Measurements from ENCODE around the gene TOM1L2. TPM values are rescaled to one million over a fixed set of nuclear protein-coding genes. Genes with fewer than 3 reads are reported as not detected.
A peak's percentile ranks its signal among the peaks of the same experiment; 100 is the strongest.

TOM1L2 gene
- total and polyA plus RNA-seq, 2 experiments from 2014 or later = 46.4 to 145 TPM

- no peaks in the 10 kb centered on the region for H3K27me3 ChIP-seq
- TF ChIP-seq CTCF (IDR thresholded peaks at IDR 0.05; ENCODE audit: low read depth, low read length) = no peak
- no peaks in the 10 kb centered on the region for H3K9me3 ChIP-seq (ENCODE audit: low read depth)
- H3K4me3 ChIP-seq = no peak overlapping the region
- no peaks in the 10 kb centered on the region for H3K36me3 ChIP-seq
- H3K4me1 ChIP-seq (ENCODE audit: low read depth) = peaks cover 31% of the 10 kb centered on the region
- H3K27ac ChIP-seq = peak overlapping the region; percentile 55
- DNase-seq (ENCODE audit: low read depth in 1 of 2, low spot score in 1 of 2) = peak in 1 of 2 donors; percentile 51
Observed at GRCh38 chr17:17832032-17832363, 140.2 kb downstream of the TOM1L2 start.

GRCh38 chr17:17831208-17832031 lies 140.8 kb downstream of the TOM1L2 start:
- Histone ChIP-seq H3K4me1 (ENCODE audit: low read depth) (peaks cover 26% of the 10 kb centered on the region), H3K27me3 (no peaks in the 10 kb centered on the region), H3K27ac (peak overlapping the region; percentile 55), H3K4me3 (no peak overlapping the region), H3K9me3 (ENCODE audit: low read depth) (no peaks in the 10 kb centered on the region), H3K36me3 (no peaks in the 10 kb centered on the region)
- no peak for DNase-seq (ENCODE audit: low read depth in 1 of 2, low spot score in 1 of 2)
- no peak for TF ChIP-seq CTCF (IDR thresholded peaks at IDR 0.05; ENCODE audit: low read depth, low read length)

GRCh38 chr17:17830740-17831207 lies 141.4 kb downstream of the TOM1L2 start:
- DNase-seq (ENCODE audit: low read depth in 1 of 2, low spot score in 1 of 2) = peak in 1 of 2 donors; percentile 84
- TF ChIP-seq CTCF (IDR thresholded peaks at IDR 0.05; ENCODE audit: low read depth, low read length) = no peak
- H3K9me3 ChIP-seq (ENCODE audit: low read depth) = no peaks in the 10 kb centered on the region
- H3K27ac ChIP-seq = peak overlapping the region; percentile 55
- no peaks in the 10 kb centered on the region for H3K27me3 ChIP-seq
- H3K4me1 ChIP-seq (ENCODE audit: low read depth) = peaks cover 29% of the 10 kb centered on the region
- H3K36me3 ChIP-seq = no peaks in the 10 kb centered on the region
- no peak overlapping the region for H3K4me3 ChIP-seq

DNA sequence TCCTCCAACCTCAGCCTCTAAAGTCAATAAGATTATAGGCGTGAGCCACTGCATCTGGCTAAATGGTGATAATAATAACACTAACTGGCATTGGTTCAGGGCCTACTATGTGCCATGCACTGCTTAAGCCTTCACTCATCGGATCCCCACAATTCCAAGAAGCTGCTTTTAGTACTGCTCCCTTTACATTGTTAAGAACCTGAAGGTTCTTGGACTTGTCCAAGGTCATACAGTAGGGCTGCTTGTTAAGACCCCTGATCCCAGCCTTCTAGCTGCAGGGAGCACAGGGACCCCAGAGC lies 142.0 kb downstream of the TOM1L2 start:
- H3K27ac ChIP-seq = peak overlapping the region; percentile 55
- peaks cover 28% of the 10 kb centered on the region for H3K4me1 ChIP-seq (ENCODE audit: low read depth)
- TF ChIP-seq CTCF (IDR thresholded peaks at IDR 0.05; ENCODE audit: low read depth, low read length) = no peak

GRCh38 chr17:17827826-17828621 lies 144.2 kb downstream of the TOM1L2 start:
- no peak overlapping the region for H3K4me3 ChIP-seq
- DNase-seq (ENCODE audit: low read depth in 1 of 2, low spot score in 1 of 2) = no peak
- TF ChIP-seq CTCF (IDR thresholded peaks at IDR 0.05; ENCODE audit: low read depth, low read length) = no peak
- H3K9me3 ChIP-seq (ENCODE audit: low read depth) = no peaks in the 10 kb centered on the region
- peaks cover 40% of the 10 kb centered on the region for H3K4me1 ChIP-seq (ENCODE audit: low read depth)
- no peaks in the 10 kb centered on the region for H3K27me3 ChIP-seq
- H3K36me3 ChIP-seq = no peaks in the 10 kb centered on the region
- H3K27ac ChIP-seq = no peak overlapping the region

More for the DNA sequence above, 142.0 kb downstream of the TOM1L2 start:
- Histone ChIP-seq H3K36me3 (no peaks in the 10 kb centered on the region), H3K4me3 (no peak overlapping the region), H3K27me3 (no peaks in the 10 kb centered on the region), H3K9me3 (ENCODE audit: low read depth) (no peaks in the 10 kb centered on the region)
- no peak for DNase-seq (ENCODE audit: low read depth in 1 of 2, low spot score in 1 of 2)

Measured in cardiac muscle cell (in vitro differentiated cells and primary cell).